Lung (tissue), 12 donors: ENCODE measurements around the gene CDC6. TPM values are rescaled to one million over a fixed set of nuclear protein-coding genes. Genes with fewer than 3 reads are reported as not detected.

ENCODE experiments used
- ATAC-seq: fragments of 200-7000 bp; cut with Tn5 transposase; one replicate; pipeline ENCODE4 v1.9.1; 2020; ENCODE audit warnings: moderate number of reproducible peaks; ENCODE audit not compliant: insufficient read depth, low FRiP score
- DNase-seq, 3 donors: peaks; one replicate each; pipeline ENCODE4 v3.0.0-alpha.2; 2013 to 2017
- H3K27ac ChIP-seq, 2 donors: one replicate each; pipeline ENCODE4 v1.5.1; 2013; ENCODE audit warnings: mild to moderate bottlenecking in 2 of 2, moderate library complexity in 2 of 2, control low read depth in 1 of 2, inconsistent platforms in 1 of 2, low read depth in 1 of 2, low read length in 1 of 2
- H3K27me3 ChIP-seq, 3 donors: one replicate each; pipeline ENCODE4 v1.5.1; 2013; ENCODE audit warnings: low read length in 2 of 3; ENCODE audit not compliant: control insufficient read depth in 3 of 3, insufficient read depth in 3 of 3
- H3K36me3 ChIP-seq, 4 donors: one replicate each; pipeline ENCODE4 v1.5.1; 2013; ENCODE audit warnings: low read length in 4 of 4, mild to moderate bottlenecking in 1 of 4, moderate library complexity in 1 of 4; ENCODE audit not compliant: control insufficient read depth in 4 of 4, insufficient read depth in 4 of 4
- H3K4me1 ChIP-seq, 5 donors: one replicate each; pipeline ENCODE4 v1.5.1; 2013; ENCODE audit warnings: low read length in 5 of 5, mild to moderate bottlenecking in 2 of 5, moderate library complexity in 1 of 5; ENCODE audit not compliant: control insufficient read depth in 5 of 5, insufficient read depth in 5 of 5
- H3K4me3 ChIP-seq: one replicate; pipeline ENCODE4 v1.5.1; 2013; ENCODE audit warnings: mild to moderate bottlenecking, control low read depth, moderate library complexity
- H3K9ac ChIP-seq, 2 donors: one replicate each; pipeline ENCODE4 v1.5.1; 2013; ENCODE audit warnings: low read length in 2 of 2, control low read depth in 1 of 2; ENCODE audit not compliant: insufficient read depth in 1 of 2
- H3K9me3 ChIP-seq, 4 donors: one replicate each; pipeline ENCODE4 v1.5.1; 2013; ENCODE audit warnings: low read length in 3 of 4, mild to moderate bottlenecking in 1 of 4, moderate library complexity in 1 of 4; ENCODE audit not compliant: control insufficient read depth in 4 of 4, insufficient read depth in 3 of 4
- CTCF ChIP-seq: IDR thresholded peaks from 2 replicates; pipeline ENCODE4 v1.5.1; 2012; ENCODE audit warnings: mild to moderate bottlenecking; ENCODE audit errors: control extremely low read depth, extremely low read depth
- WGBS, 2 donors: extraction: QIAGEN DNeasy Blood & Tissue Kit; methylation state at CpG; one replicate each; pipeline ENCODE4 v1.1.7; 2013; 5-methylcytosine and 5-hydroxymethylcytosine counted together
- polyA plus RNA-seq, 2 donors: library from polyadenylated mRNA; stranded (reverse); fragments of 200-250 nt; gene quantifications; one replicate each; pipeline ENCODE4 v1.2.1, GENCODE V29; 2013
- total RNA-seq, 2 donors: library from RNA; depleted of rRNA in 1 of 2; stranded (reverse); fragments of >200 nt in 1 of 2; gene quantifications; one replicate each; pipeline ENCODE4 v1.2.1, GENCODE V29; 2014 to 2021
- donor health status: control.
- donor health status: control.
- donor health status: Bipolar disorder and iron deficiency.
- donor health status: healthy.
- donor health status: DM: yes; HTN: yes; CAD: no.

The CDC6 gene
- total and polyA plus RNA-seq, 4 donors, result 3.3 to 6.0 (median 5.6) TPM

DNA sequence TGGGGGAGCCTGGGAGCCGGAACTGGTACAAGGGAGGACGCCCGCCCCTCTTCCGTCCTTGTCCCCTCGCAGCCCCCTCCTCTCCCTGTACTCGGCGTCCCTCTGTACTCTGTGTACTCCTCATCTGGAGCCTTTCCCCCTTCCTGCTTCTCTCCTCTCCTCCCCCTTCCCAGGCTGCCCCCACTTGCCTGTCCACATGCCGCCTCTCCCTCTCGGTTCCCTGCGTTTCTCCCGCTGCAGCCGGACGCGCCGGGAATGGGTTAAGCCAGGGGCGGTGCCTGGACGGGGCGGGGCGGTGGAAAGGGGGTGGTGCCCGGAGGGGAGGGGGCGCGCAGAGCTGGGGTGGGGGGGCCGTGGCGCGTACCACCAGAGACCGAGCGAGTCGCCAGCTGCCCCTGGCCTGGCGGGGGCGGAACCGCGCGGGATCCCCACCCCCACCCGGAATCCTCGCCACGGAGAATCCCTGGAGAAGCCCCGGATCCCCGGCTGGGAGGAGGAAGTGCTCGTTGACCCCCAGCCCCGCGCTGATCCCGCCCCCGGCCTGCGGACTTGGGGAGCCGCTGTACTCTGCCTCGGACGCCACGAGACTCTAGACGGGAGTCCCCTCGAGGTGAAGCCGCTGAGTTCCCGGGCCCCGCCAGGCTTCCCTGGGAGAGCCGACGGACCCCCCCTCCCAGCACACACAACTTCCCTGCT lies 54.3 kb downstream of the CDC6 start:
- DNase-seq (peak; percentile 84 to 88 (median 87)), ATAC-seq (peak; percentile 62)
- WGBS, 2 donors, result 0 to 3% methylated on average over 34 to 55 of the region's 55 CpGs
- no peak for TF ChIP-seq CTCF
- peaks cover 0 to 5% (median 0%) of the 10 kb centered on the region in 4 donors for H3K36me3 ChIP-seq
- H3K9ac ChIP-seq, result peak overlapping the region; percentile 23 to 46
- peaks cover 19 to 64% (median 38%) of the 10 kb centered on the region in 5 donors for H3K4me1 ChIP-seq
- H3K4me3 ChIP-seq, result peak overlapping the region; percentile 62
- H3K9me3 ChIP-seq, result no peaks in the 10 kb centered on the region
- no peaks in the 10 kb centered on the region for H3K27me3 ChIP-seq
- H3K27ac ChIP-seq, result peak overlapping the region; percentile 93 to 95

- H3K27ac ChIP-seq, result peak overlapping the region; percentile 93 to 95
- WGBS, 2 donors, result 3 to 10% methylated on average over 37 to 38 of the region's 38 CpGs
- ATAC-seq (no peak), DNase-seq (no peak)
- H3K9me3 ChIP-seq, result no peaks in the 10 kb centered on the region
- peak overlapping the region; percentile 51 for H3K4me3 ChIP-seq
- peaks cover 0 to 5% (median 0%) of the 10 kb centered on the region in 4 donors for H3K36me3 ChIP-seq
- peaks cover 26 to 65% (median 42%) of the 10 kb centered on the region in 5 donors for H3K4me1 ChIP-seq
- no peak for TF ChIP-seq CTCF
- no peaks in the 10 kb centered on the region for H3K27me3 ChIP-seq
- peak overlapping the region; percentile 46 to 76 for H3K9ac ChIP-seq
These were observed 55.0 kb downstream of the CDC6 start for GRCh38 chr17:40342504-40343218.

GRCh38 chr17:40343219-40344119 lies 55.8 kb downstream of the CDC6 start:
- peaks cover 0 to 9% (median 3%) of the 10 kb centered on the region in 4 donors for H3K36me3 ChIP-seq
- DNase-seq, result peak; percentile 61 to 75 (median 70)

More at GRCh38 chr17:40343219-40344119, 55.8 kb downstream of the CDC6 start:
- TF ChIP-seq CTCF, result no peak
- peak overlapping the region; percentile 93 to 95 for H3K27ac ChIP-seq
- H3K4me1 ChIP-seq, result peaks cover 33 to 70% (median 43%) of the 10 kb centered on the region in 5 donors
- peak overlapping the region in 1 of 2 donors; percentile 76 for H3K9ac ChIP-seq
- 25 to 29% methylated on average over 15 of the region's 15 CpGs for WGBS, 2 donors
- H3K27me3 ChIP-seq, result no peaks in the 10 kb centered on the region
- no peaks in the 10 kb centered on the region for H3K9me3 ChIP-seq
- H3K4me3 ChIP-seq, result peak overlapping the region; percentile 51
- no peak for ATAC-seq
